Measurements from ENCODE around the gene ZDHHC19.

DNA sequence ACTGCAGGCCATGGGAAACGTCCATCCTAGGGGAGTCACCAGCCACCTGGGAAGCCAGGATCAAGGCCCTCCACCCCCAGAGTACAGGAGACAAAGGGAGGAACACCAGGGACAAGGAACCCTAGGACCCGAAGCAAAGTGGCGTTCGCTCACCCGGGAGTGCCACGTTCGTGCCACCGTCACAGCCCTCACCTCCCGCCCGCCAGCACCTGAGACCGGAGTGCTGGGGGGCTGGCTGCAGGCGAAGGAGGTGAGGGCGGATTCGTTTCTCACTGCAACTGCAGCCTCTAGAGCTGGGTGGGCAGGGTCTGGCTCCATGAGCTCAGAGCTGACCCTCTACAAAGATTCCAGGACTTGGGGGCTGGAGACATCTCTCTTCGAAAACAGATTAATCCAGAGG, 26.3 kb downstream of the ZDHHC19 start:
- TF ChIP-seq, protein P1, sequence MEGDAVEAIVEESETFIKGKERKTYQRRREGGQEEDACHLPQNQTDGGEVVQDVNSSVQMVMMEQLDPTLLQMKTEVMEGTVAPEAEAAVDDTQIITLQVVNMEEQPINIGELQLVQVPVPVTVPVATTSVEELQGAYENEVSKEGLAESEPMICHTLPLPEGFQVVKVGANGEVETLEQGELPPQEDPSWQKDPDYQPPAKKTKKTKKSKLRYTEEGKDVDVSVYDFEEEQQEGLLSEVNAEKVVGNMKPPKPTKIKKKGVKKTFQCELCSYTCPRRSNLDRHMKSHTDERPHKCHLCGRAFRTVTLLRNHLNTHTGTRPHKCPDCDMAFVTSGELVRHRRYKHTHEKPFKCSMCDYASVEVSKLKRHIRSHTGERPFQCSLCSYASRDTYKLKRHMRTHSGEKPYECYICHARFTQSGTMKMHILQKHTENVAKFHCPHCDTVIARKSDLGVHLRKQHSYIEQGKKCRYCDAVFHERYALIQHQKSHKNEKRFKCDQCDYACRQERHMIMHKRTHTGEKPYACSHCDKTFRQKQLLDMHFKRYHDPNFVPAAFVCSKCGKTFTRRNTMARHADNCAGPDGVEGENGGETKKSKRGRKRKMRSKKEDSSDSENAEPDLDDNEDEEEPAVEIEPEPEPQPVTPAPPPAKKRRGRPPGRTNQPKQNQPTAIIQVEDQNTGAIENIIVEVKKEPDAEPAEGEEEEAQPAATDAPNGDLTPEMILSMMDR (IDR thresholded peaks at IDR 0.05) = no peak
- no peak for TF ChIP-seq POLR2A (IDR thresholded peaks at IDR 0.05)

All from thyroid gland (tissue), 4 donors.